Endothelial cell (in vitro differentiated cells): ENCODE results near the gene RALBP1. TPM values are rescaled to one million over a fixed set of nuclear protein-coding genes. Genes with fewer than 3 reads are reported as not detected.
"Not testable (repeated sequence)": the region's sequence is repeated elsewhere in the genome, so short reads cannot be mapped to it uniquely, and the experiment has no call there.

Source experiments
- DNase-seq: peaks from one replicate; pipeline ENCODE4 v3.0.0; 2021; ENCODE audit warnings: low spot score
- H3K27ac Mint-ChIP-seq: one replicate; pipeline ENCODE4 v1.8.0; 2021; ENCODE audit warnings: mixed read lengths, inconsistent platforms; ENCODE audit not compliant: unreplicated experiment
- H3K27me3 Mint-ChIP-seq: one replicate; pipeline ENCODE4 v1.8.0; 2021; ENCODE audit warnings: mild to moderate bottlenecking, moderate library complexity, mixed read lengths, inconsistent platforms; ENCODE audit not compliant: unreplicated experiment
- H3K36me3 Mint-ChIP-seq: one replicate; pipeline ENCODE4 v1.8.0; 2021; ENCODE audit warnings: mild to moderate bottlenecking, low read depth, mixed read lengths, inconsistent platforms; ENCODE audit not compliant: unreplicated experiment
- H3K4me1 Mint-ChIP-seq: one replicate; pipeline ENCODE4 v1.8.0; 2021; ENCODE audit warnings: mild to moderate bottlenecking, mixed read lengths, inconsistent platforms; ENCODE audit not compliant: unreplicated experiment
- H3K4me3 Mint-ChIP-seq: one replicate; pipeline ENCODE4 v1.8.0; 2021; ENCODE audit warnings: mild to moderate bottlenecking, mixed read lengths, inconsistent platforms; ENCODE audit not compliant: unreplicated experiment
- H3K9me3 Mint-ChIP-seq: one replicate; pipeline ENCODE4 v1.8.0; 2021; ENCODE audit warnings: mixed read lengths, inconsistent platforms; ENCODE audit not compliant: unreplicated experiment
- CTCF ChIP-seq: fragments of 200-600 bp; sonication (generic); IDR thresholded peaks from one replicate; pipeline ENCODE4 v1.5.0; 2021; ENCODE audit warnings: antibody characterized with exemption; ENCODE audit not compliant: unreplicated experiment
- long read RNA-seq: library from polyadenylated mRNA; unstranded; transcript quantifications from one replicate; pipeline ENCODE4 v2.0.0, GENCODE V29; 2020; ENCODE audit not compliant: unreplicated experiment
- total RNA-seq: library from RNA; stranded (reverse); fragmentation: NEBNext Ultra II Directional; extraction: Animal tissue kit (Norgen Biotek cat#: 25700); gene quantifications from one replicate; pipeline ENCODE4 v1.2.1, GENCODE V29; 2021; ENCODE audit not compliant: unreplicated experiment

The RALBP1 gene
- total RNA-seq, result 56.8 TPM
- long read RNA-seq, full-length matches to known transcripts, result 4 of 11 reads
- long read RNA-seq, partial matches to known transcripts, result 7 of 11 reads
- long read RNA-seq, other reads (novel, unspliced or antisense), result 0 of 11 reads

- H3K9me3 Mint-ChIP-seq, result no peaks in the 10 kb centered on the region
- no peaks in the 10 kb centered on the region for H3K27me3 Mint-ChIP-seq
- DNase-seq, result peak; percentile 99
- TF ChIP-seq CTCF, result no peak
- H3K27ac Mint-ChIP-seq, result peak within 1 kb of the TSS; percentile 52
- H3K36me3 Mint-ChIP-seq, result peaks cover 10% of the 10 kb centered on the region
- peak within 1 kb of the TSS; percentile 95 for H3K4me3 Mint-ChIP-seq
- peaks cover 9% of the 10 kb centered on the region for H3K4me1 Mint-ChIP-seq
Observed at GRCh38 chr18:9474983-9475642, at the start of gene RALBP1. Gene RALBP1, plus strand, starts transcription at chr18:9475513. Its CDS starts 37,533 bp downstream, at chr18:9513046.

GRCh38 chr18:9426753-9427152 is 48.6 kb upstream of the RALBP1 start:
- no peak for DNase-seq
- no peak overlapping the region for H3K4me3 Mint-ChIP-seq
- no peaks in the 10 kb centered on the region for H3K27me3 Mint-ChIP-seq
- TF ChIP-seq CTCF, result no peak
- no peaks in the 10 kb centered on the region for H3K4me1 Mint-ChIP-seq
- H3K9me3 Mint-ChIP-seq, result no peaks in the 10 kb centered on the region
- no peaks in the 10 kb centered on the region for H3K36me3 Mint-ChIP-seq
- no peak overlapping the region for H3K27ac Mint-ChIP-seq

- no peak overlapping the region for H3K4me3 Mint-ChIP-seq
- no peaks in the 10 kb centered on the region for H3K27me3 Mint-ChIP-seq
- no peaks in the 10 kb centered on the region for H3K4me1 Mint-ChIP-seq
- no peaks in the 10 kb centered on the region for H3K9me3 Mint-ChIP-seq
- TF ChIP-seq CTCF, result no peak
- DNase-seq, result no peak
- H3K27ac Mint-ChIP-seq, result no peak overlapping the region
- no peaks in the 10 kb centered on the region for H3K36me3 Mint-ChIP-seq
Observed at GRCh38 chr18:9428301-9428706, 47.0 kb upstream of the RALBP1 start.

- H3K27me3 Mint-ChIP-seq, result no peaks in the 10 kb centered on the region
- no peaks in the 10 kb centered on the region for H3K36me3 Mint-ChIP-seq
- no peaks in the 10 kb centered on the region for H3K9me3 Mint-ChIP-seq
- no peak for TF ChIP-seq CTCF
- no peak overlapping the region for H3K27ac Mint-ChIP-seq
- no peaks in the 10 kb centered on the region for H3K4me1 Mint-ChIP-seq
- H3K4me3 Mint-ChIP-seq, result no peak overlapping the region
- DNase-seq, result no peak
Observed at GRCh38 chr18:9428862-9429661, 46.3 kb upstream of the RALBP1 start.

GRCh38 chr18:9429662-9429993 is 45.7 kb upstream of the RALBP1 start:
- H3K36me3 Mint-ChIP-seq, result no peaks in the 10 kb centered on the region
- no peaks in the 10 kb centered on the region for H3K27me3 Mint-ChIP-seq
- no peaks in the 10 kb centered on the region for H3K9me3 Mint-ChIP-seq
- H3K4me3 Mint-ChIP-seq, result no peak overlapping the region
- H3K4me1 Mint-ChIP-seq, result no peaks in the 10 kb centered on the region
- no peak overlapping the region for H3K27ac Mint-ChIP-seq
- TF ChIP-seq CTCF, result no peak
- no peak for DNase-seq

GRCh38 chr18:9430315-9430714 is 45.0 kb upstream of the RALBP1 start:
- not testable (repeated sequence) for H3K9me3 Mint-ChIP-seq, H3K4me3 Mint-ChIP-seq, H3K36me3 Mint-ChIP-seq, H3K27ac Mint-ChIP-seq, H3K27me3 Mint-ChIP-seq, H3K4me1 Mint-ChIP-seq, DNase-seq
